ENCODE results near the gene MLX.

DNA sequence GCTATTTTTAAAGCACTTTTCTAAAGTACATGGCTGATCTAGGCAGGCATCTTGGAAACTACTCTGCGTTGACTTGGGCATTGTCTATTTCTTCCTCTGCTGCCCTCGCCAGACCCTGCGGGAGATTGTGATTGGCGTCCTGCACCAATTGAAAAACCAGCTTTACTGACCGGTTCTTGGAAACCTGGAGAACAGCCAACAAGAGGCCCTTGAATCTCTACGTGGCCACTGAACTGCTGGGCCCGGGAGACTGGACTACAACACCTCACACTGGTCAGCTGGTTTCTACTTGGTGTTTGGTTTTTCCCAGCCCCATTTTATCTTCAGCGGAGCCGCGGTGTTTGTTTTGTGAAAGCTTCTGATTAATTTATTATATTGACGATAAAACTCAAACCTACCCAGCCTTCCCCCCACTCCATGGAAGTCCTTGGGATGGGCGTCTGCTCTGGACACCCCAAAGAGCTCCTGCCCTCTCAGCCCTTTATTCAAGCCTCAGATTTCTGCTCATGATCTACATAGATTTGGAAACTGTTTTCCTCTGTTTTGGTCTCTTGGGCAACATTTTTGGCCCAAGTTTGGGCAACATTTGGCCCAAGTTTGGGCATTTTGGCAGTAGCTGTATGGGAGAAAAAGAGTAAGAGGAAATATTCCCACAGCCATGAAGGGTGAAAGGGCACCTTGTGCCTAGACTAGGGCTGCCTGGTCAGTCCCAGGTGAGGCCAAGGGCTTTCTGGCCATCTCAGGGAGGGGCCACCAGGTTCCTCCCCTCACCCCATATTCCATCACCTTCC lies 4.7 kb downstream of the MLX start:
- TF ChIP-seq POLR2A (IDR thresholded peaks at IDR 0.05) (no peak), CTCF (IDR thresholded peaks at IDR 0.05) (no peak)
